Choroid plexus epithelial cell (primary cell): Measurements from ENCODE around the gene NAPB.

ENCODE experiments used
- DNase-seq: peaks from one replicate; pipeline ENCODE4 v3.0.0-alpha.2; 2010; ENCODE audit warnings: low read depth
- H3K4me3 ChIP-seq: 2 replicates; pipeline ENCODE4 v1.5.1; 2011; ENCODE audit warnings: low read depth, mild to moderate bottlenecking, control low read depth, low read length, moderate library complexity
- TF ChIP-seq, protein P1 (sequence below): conservative IDR thresholded peaks from 2 replicates; pipeline ENCODE4 v1.5.1; 2011; ENCODE audit warnings: low read depth, mild to moderate bottlenecking, control low read depth, inconsistent platforms, low read length, moderate library complexity

The NAPB gene

DNA sequence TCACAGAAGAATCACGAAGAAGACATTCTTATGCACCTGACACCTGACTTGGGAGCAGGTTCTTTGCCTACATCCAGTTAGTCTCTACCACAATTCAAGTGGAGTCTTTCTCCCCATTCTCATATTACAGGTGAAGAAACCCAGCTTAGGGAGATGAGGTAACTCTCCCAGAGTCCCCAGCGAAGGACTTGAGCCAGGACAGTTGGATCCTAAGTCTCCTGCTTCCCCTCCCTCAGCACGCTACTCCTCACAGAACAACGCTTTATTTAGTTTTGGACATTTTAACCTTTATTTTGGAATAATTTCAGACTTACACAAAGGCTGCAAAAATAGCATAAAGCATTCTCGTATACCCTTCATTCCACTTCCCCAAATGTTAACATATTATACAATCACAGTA lies 17.4 kb upstream of the NAPB start:
- no peak for DNase-seq
- no peak overlapping the region for H3K4me3 ChIP-seq
- TF ChIP-seq, protein P1, sequence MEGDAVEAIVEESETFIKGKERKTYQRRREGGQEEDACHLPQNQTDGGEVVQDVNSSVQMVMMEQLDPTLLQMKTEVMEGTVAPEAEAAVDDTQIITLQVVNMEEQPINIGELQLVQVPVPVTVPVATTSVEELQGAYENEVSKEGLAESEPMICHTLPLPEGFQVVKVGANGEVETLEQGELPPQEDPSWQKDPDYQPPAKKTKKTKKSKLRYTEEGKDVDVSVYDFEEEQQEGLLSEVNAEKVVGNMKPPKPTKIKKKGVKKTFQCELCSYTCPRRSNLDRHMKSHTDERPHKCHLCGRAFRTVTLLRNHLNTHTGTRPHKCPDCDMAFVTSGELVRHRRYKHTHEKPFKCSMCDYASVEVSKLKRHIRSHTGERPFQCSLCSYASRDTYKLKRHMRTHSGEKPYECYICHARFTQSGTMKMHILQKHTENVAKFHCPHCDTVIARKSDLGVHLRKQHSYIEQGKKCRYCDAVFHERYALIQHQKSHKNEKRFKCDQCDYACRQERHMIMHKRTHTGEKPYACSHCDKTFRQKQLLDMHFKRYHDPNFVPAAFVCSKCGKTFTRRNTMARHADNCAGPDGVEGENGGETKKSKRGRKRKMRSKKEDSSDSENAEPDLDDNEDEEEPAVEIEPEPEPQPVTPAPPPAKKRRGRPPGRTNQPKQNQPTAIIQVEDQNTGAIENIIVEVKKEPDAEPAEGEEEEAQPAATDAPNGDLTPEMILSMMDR: no peak

- TF ChIP-seq, protein P1: no peak
- no peak overlapping the region for H3K4me3 ChIP-seq
- no peak for DNase-seq
Observed at GRCh38 chr20:23437126-23437899, 16.0 kb upstream of the NAPB start.

DNA sequence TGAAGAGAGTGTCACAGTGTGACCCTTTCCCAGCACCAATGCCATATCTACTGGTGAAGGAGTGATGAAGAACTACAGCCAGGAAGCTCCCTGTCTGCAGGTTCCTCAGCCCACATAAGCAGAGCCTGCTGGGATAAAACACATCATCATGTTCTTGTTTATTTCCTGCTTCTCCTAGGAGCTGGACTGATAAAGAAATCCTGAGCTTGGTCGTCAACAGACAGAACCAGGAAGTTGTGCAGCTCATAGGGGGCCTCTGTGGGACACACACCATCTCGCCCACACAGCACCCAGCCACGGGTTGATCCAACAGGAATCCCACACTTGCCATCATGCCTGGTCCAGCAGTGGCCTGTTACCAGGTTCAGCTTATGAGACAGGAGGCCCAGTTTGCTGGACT lies 15.4 kb upstream of the NAPB start:
- TF ChIP-seq, protein P1: no peak
- H3K4me3 ChIP-seq: no peak overlapping the region
- DNase-seq: peak; percentile 59

DNA sequence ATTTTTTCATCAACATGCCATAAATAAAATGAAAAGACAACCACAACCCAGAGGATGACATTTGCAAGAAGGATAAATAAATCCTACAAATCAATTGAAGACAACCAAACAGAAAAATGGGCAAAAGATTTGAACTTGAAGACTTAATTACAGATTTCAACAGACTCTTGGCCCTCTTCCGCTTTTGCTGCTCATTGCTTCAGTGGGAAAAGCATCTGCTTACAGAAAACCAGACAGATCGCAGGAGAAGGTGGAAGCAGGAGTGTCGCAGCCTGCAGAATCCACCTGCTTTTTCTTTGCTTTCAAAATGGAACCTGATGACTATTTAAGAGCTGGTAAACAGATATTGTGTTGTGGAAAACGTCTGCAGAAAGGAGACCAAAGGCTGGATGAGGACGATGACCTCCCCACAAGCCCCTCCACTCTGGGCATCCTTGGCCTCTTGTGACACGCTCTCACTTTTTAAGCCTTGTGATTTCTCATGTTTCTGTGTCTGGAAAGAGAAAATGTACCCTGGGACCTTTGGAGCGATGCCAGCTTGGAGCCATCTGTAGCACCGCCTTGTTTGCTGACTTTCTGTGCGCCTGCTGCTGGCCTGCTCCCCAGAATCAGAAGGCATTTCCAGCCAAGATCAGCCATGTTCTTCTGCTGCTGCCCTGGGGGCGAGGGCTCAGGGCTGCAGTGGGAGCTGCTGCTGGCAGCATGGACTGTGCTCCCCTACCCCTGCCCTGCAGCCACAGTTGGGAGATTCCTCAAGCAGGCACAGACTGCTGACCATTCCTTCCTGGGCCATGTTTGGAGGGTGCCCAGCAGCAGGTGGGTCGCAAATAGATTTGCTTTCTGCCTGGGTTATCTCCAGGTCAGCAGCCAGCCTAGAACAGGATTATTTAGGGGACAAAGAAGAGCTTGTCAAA lies 14.6 kb upstream of the NAPB start:
- no peak overlapping the region for H3K4me3 ChIP-seq
- TF ChIP-seq, protein P1: no peak
- DNase-seq: peak; percentile 39

DNA sequence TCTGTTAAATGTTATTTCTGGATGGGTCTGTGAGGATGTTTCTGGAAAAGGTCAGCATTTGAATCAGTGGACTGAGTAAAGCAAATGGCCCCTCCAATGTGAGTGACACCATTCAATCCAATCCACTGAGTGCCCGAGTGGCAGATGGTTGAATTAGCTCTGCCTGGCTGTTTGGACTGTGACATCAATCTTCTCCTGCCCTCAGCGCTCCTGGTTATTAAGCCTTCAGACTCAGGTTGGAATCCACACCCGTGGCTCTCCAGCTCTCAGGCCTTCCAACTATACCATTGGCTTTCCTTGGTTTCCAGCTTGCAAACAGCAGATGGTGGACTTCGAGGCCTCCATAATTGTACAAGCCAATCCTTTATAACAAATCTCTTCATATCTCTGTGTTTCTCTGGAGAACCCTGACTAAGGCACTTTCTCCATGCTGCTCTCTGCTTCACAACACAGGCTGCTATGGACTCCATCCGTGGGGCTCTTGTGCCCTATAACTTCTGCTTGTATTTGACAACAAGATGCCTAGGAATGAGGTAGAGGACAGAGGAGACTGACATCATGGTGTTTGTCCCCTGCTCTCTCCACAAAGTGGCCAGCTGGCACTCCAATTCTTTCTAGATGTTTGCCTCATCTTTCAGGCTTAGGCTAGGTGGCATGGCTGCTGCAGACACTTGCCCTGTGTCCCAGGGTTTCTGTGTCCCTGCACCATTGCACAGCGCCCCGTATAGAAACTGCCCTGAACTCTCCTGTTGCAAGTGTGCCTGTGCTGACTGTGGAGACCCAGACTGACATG lies 13.4 kb upstream of the NAPB start:
- TF ChIP-seq, protein P1: no peak
- H3K4me3 ChIP-seq: no peak overlapping the region
- no peak for DNase-seq

DNA sequence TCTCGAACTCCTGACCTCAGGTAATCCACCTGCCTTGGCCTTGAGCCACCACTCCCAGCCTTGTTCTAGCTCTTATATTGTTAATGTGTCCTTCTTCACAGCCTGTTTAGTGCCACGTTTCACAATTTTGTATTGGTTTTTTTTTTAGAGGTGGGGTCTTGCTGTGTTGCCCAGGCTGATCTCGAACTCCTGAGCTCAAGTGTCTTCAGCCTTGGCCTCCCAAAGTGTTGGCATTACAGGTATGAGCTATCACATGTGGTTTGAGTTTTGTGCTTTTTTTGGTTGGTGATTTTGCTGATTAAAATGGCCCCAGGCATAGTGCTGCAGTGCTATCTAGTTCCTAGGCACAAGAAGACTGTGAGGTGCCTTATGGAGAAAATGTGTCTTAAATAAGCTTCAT lies 12.3 kb upstream of the NAPB start:
- no peak overlapping the region for H3K4me3 ChIP-seq
- DNase-seq: no peak
- TF ChIP-seq, protein P1: no peak
